MM.1S (cell line): Measurements from ENCODE around the gene HSDL2.

ENCODE experiments used
- CTCF ChIP-seq: fragments of 300-600 bp; sonication (generic); IDR thresholded peaks from 2 replicates; pipeline ENCODE4 v1.5.1; 2016; ENCODE audit warnings: antibody characterized with exemption, low read length, mixed read lengths
- EZH2phosphoT487 ChIP-seq: fragments of 300-600 bp; sonication (generic); IDR thresholded peaks from 2 replicates; pipeline ENCODE4 v1.6.1; 2018; ENCODE audit warnings: antibody characterized with exemption, low read length

- TF ChIP-seq CTCF: no peak
- no peak for TF ChIP-seq EZH2phosphoT487
These were observed 125.7 kb downstream of the HSDL2 start for GRCh38 chr9:112505607-112506006.
